GM12878 (cell line): ENCODE measurements around the gene KIF4B. TPM values are rescaled to one million over a fixed set of nuclear protein-coding genes. Genes with fewer than 3 reads are reported as not detected.

Experiments
- ATAC-seq: fragments of 200-7000 bp; cut with Tn5 transposase; 3 replicates; pipeline ENCODE4 v1.9.1; 2020; ENCODE audit warnings: mild to moderate bottlenecking, moderate library complexity
- BruUV-seq: library from RNA; stranded (reverse); fragments of 400-500 nt; replicated peaks from 2 replicates; lab custom pipeline; 2021; lab: Mats Ljungman, UMichigan
- CTCF ChIA-PET: fragments of 300-600 bp; sonication (Branson Sonifier 250); formaldehyde crosslinking; extraction: SDS; loops from one replicate; lab custom pipeline; 2021; ENCODE audit warnings: inconsistent platforms; lab: Yijun Ruan, JAX
- POLR2A ChIA-PET: fragments of 350-600 bp; formaldehyde crosslinking; extraction: SDS; loops from one replicate; lab custom pipeline; 2021; ENCODE audit warnings: inconsistent platforms; lab: Charles Lee
- RAD21 ChIA-PET: fragments of 300-600 bp; sonication (Branson Sonifier 250); formaldehyde crosslinking; loops from one replicate; lab custom pipeline; 2023; ENCODE audit warnings: antibody characterized with exemption; ENCODE audit not compliant: unreplicated experiment; lab: Charles Lee
- SMC1A ChIA-PET: fragments of 300-600 bp; sonication (Branson Sonifier 250); formaldehyde crosslinking; loops from one replicate; lab custom pipeline; 2023; ENCODE audit not compliant: unreplicated experiment, uncharacterized antibody; lab: Charles Lee
- DNase-seq: peaks from one replicate; pipeline ENCODE4 v3.0.0-alpha.2; 2011; ENCODE audit warnings: low read depth, low spot score
- FAIRE-seq: peaks from 3 replicates; lab custom pipeline; 2011; peaks lifted over from hg19 to GRCh38; lab: Jason Lieb, UNC
- H2AFZ ChIP-seq: 2 replicates; pipeline ENCODE4 v1.6.0; 2011; ENCODE audit warnings: low read depth, low read length, control low read depth; ENCODE audit not compliant: control insufficient read depth
- H3K27ac ChIP-seq: 2 replicates; pipeline ENCODE4 v1.5.1; 2011; ENCODE audit warnings: control low read depth; ENCODE audit not compliant: control insufficient read depth, insufficient read depth
- H3K27me3 ChIP-seq, 2 experiments: replicated peaks in 1 of 2; 2 replicates each; pipeline versions ENCODE4 v1.6.0 to v1.6.1; 2011; ENCODE audit warnings: low read length in 1 of 2; ENCODE audit not compliant: control insufficient read depth in 2 of 2, insufficient read depth in 2 of 2
- H3K36me3 ChIP-seq, 2 experiments: 2 replicates each; pipeline ENCODE4 v1.5.1; 2011; ENCODE audit warnings: low read length in 1 of 2; ENCODE audit not compliant: control insufficient read depth in 2 of 2, insufficient read depth in 2 of 2
- H3K4me1 ChIP-seq: 2 replicates; pipeline ENCODE4 v1.6.1; 2011; ENCODE audit warnings: mild to moderate bottlenecking, low read length, moderate library complexity, mixed read lengths; ENCODE audit not compliant: control insufficient read depth, insufficient read depth
- H3K4me2 ChIP-seq: 2 replicates; pipeline ENCODE4 v1.6.0; 2011; ENCODE audit warnings: control low read depth; ENCODE audit not compliant: control insufficient read depth, insufficient read depth
- H3K4me3 ChIP-seq: fragments of 200-600 bp; sonication (generic); 2 replicates; pipeline ENCODE4 v1.5.1; 2016
- H3K79me2 ChIP-seq: 2 replicates; pipeline ENCODE4 v1.6.0; 2011; ENCODE audit warnings: low read length; ENCODE audit not compliant: control insufficient read depth, insufficient read depth
- H3K9ac ChIP-seq: 2 replicates; pipeline ENCODE4 v1.8.0; 2011; ENCODE audit warnings: low read length, control low read depth, mixed read lengths; ENCODE audit not compliant: control insufficient read depth, insufficient read depth
- H3K9me3 ChIP-seq: replicated peaks from 3 replicates; pipeline ENCODE4 v1.5.1; 2011; ENCODE audit warnings: mild to moderate bottlenecking, low read length; ENCODE audit not compliant: control insufficient read depth, insufficient read depth
- H4K20me1 ChIP-seq: 2 replicates; pipeline ENCODE4 v1.6.0; 2011; ENCODE audit not compliant: control insufficient read depth, insufficient read depth
- FOXK2 ChIP-seq: fragments of 450-650 bp; IDR thresholded peaks from 2 replicates; pipeline ENCODE4 v1.6.1; 2017; ENCODE audit warnings: mild to moderate bottlenecking, moderate library complexity
- MYC ChIP-seq: IDR thresholded peaks from 2 replicates; pipeline ENCODE4 v1.6.1; 2011; ENCODE audit warnings: mild to moderate bottlenecking, low read length, moderate library complexity, inconsistent platforms; ENCODE audit not compliant: insufficient read depth, insufficient replicate concordance, insufficient read length, severe bottlenecking
- NFIC ChIP-seq: IDR thresholded peaks from 2 replicates; pipeline ENCODE4 v1.6.1; 2012; ENCODE audit warnings: low read depth, mild to moderate bottlenecking, inconsistent platforms, low read length, moderate library complexity
- NFXL1 ChIP-seq: fragments of 450-650 bp; IDR thresholded peaks from 2 replicates; pipeline ENCODE4 v1.6.1; 2017; ENCODE audit warnings: antibody characterized with exemption, mild to moderate bottlenecking, borderline replicate concordance
- NFYA ChIP-seq: IDR thresholded peaks from 2 replicates; pipeline ENCODE4 v1.6.1; 2011; ENCODE audit warnings: low read depth, mild to moderate bottlenecking, low read length, improper control_type of control experiment, borderline replicate concordance
- RELA ChIP-seq: fragments of 450-650 bp; IDR thresholded peaks from 2 replicates; pipeline ENCODE4 v1.8.0; 2014; ENCODE audit warnings: borderline replicate concordance; ENCODE audit not compliant: partially characterized antibody
- SREBF2 ChIP-seq: IDR thresholded peaks from 2 replicates; pipeline ENCODE4 v1.6.1; 2012; ENCODE audit warnings: mild to moderate bottlenecking, low read length
- TCF3 ChIP-seq: IDR thresholded peaks from 2 replicates; pipeline ENCODE4 v1.6.1; 2012; ENCODE audit warnings: low read depth, mild to moderate bottlenecking, low read length, borderline replicate concordance; ENCODE audit not compliant: insufficient read depth
- WGBS: methylation state at CpG from one replicate; pipeline ENCODE4 v1.1.6; 2016; ENCODE audit warnings: low lambda C conversion rate; ENCODE audit not compliant: insufficient replicate concordance, insufficient coverage; ENCODE audit errors: missing lambda C conversion rate; 5-methylcytosine and 5-hydroxymethylcytosine counted together
- in situ Hi-C: fragments of 300-500 bp; cut with MboI; formaldehyde crosslinking; loops from 9 replicates; pipeline ENCODE4 v1.14.3; 2018; ENCODE audit warnings: mixed read lengths
- intact Hi-C: fragments of 100-400 bp; cut with micrococcal nuclease; formaldehyde crosslinking; loops from one replicate; pipeline ENCODE4 v1.14.2; 2022; ENCODE audit not compliant: unreplicated experiment
- polyA plus RNA-seq, 11 experiments: library from polyadenylated mRNA; depleted of rRNA in 4 of 11; unstranded in 6 of 11; stranded (reverse) in 5 of 11; fragments of >200 nt; fragmentation: Nextera tagmentation in 4 of 11; fragmentation: Illumina TruSeq in 1 of 11; extraction: Ambion mirVana in 4 of 11; extraction: Trizol in 1 of 11; gene quantifications; 1 replicate in 1 of 11; 2 replicates in 10 of 11; pipeline versions ENCODE4 v1.2.1 to v1.2.3, GENCODE V29; 2011 to 2016; ENCODE audit warnings: inconsistent platforms in 2 of 11, missing spikeins in 2 of 11, low read depth in 1 of 11
- total RNA-seq, 4 experiments: library from RNA; depleted of rRNA in 3 of 4; stranded (reverse); fragments of >200 nt in 3 of 4; fragmentation: Illumina TruSeq in 1 of 4; extraction: Trizol in 1 of 4; gene quantifications; 2 replicates each; pipeline versions ENCODE4 v1.2.1 to v1.2.3, GENCODE V29; 2013 to 2021
- TF ChIP-seq, protein P1 (sequence below): IDR thresholded peaks from 2 replicates; pipeline ENCODE4 v1.6.1; 2012; ENCODE audit warnings: improper control_type of control experiment, low read depth, low read length; ENCODE audit not compliant: insufficient replicate concordance

Gene KIF4B
- total and polyA plus RNA-seq, 10 of the 15 experiments (the other 5 are each of a cell fraction or from before 2014, with no cell fraction given), result 0.02 to 0.20 (median 0.05) TPM; not detected in 4

- Histone ChIP-seq H3K9ac (no peak overlapping the region), H2AFZ (no peak overlapping the region), H3K4me1 (no peaks in the 10 kb centered on the region), H3K9me3 (no peaks in the 10 kb centered on the region; the same call in 2 of the 3 replicates), H3K27me3 (no peaks in the 10 kb centered on the region), H3K27ac (no peak overlapping the region), H3K36me3 (no peaks in the 10 kb centered on the region), H3K4me3 (no peak overlapping the region), H3K4me2 (no peak overlapping the region), H4K20me1 (no peaks in the 10 kb centered on the region), H3K79me2 (no peaks in the 10 kb centered on the region)
- WGBS, result 87% methylated on average over 3 of the region's 3 CpGs
- CTCF ChIA-PET, result no interaction called here
- intact Hi-C loops (no loop called here), in situ Hi-C loops (no loop called here)
- RAD21 ChIA-PET, result no interaction called here
- TF ChIP-seq, protein P1, sequence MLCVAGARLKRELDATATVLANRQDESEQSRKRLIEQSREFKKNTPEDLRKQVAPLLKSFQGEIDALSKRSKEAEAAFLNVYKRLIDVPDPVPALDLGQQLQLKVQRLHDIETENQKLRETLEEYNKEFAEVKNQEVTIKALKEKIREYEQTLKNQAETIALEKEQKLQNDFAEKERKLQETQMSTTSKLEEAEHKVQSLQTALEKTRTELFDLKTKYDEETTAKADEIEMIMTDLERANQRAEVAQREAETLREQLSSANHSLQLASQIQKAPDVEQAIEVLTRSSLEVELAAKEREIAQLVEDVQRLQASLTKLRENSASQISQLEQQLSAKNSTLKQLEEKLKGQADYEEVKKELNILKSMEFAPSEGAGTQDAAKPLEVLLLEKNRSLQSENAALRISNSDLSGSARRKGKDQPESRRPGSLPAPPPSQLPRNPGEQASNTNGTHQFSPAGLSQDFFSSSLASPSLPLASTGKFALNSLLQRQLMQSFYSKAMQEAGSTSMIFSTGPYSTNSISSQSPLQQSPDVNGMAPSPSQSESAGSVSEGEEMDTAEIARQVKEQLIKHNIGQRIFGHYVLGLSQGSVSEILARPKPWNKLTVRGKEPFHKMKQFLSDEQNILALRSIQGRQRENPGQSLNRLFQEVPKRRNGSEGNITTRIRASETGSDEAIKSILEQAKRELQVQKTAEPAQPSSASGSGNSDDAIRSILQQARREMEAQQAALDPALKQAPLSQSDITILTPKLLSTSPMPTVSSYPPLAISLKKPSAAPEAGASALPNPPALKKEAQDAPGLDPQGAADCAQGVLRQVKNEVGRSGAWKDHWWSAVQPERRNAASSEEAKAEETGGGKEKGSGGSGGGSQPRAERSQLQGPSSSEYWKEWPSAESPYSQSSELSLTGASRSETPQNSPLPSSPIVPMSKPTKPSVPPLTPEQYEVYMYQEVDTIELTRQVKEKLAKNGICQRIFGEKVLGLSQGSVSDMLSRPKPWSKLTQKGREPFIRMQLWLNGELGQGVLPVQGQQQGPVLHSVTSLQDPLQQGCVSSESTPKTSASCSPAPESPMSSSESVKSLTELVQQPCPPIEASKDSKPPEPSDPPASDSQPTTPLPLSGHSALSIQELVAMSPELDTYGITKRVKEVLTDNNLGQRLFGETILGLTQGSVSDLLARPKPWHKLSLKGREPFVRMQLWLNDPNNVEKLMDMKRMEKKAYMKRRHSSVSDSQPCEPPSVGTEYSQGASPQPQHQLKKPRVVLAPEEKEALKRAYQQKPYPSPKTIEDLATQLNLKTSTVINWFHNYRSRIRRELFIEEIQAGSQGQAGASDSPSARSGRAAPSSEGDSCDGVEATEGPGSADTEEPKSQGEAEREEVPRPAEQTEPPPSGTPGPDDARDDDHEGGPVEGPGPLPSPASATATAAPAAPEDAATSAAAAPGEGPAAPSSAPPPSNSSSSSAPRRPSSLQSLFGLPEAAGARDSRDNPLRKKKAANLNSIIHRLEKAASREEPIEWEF, result no peak
- BruUV-seq, result no TSS peak
- no peak for DNase-seq
- ATAC-seq, result no peak
- no peak for FAIRE-seq
- POLR2A ChIA-PET, result no interaction called here
- SMC1A ChIA-PET, result interaction anchor here (0.6 to 1.0 kb wide), 2 partner anchors 358 to 602 kb away, joined by 3 read pairs; no protein-coding TSS in a partner anchor
Measured at GRCh38 chr5:155008669-155009068, 4.9 kb upstream of the KIF4B start.

GRCh38 chr5:155010881-155011280 lies 2.7 kb upstream of the KIF4B start:
- BruUV-seq, result no TSS peak
- CTCF ChIA-PET, result no interaction called here

More at GRCh38 chr5:155010881-155011280, 2.7 kb upstream of the KIF4B start:
- H3K9me3 ChIP-seq, result no peaks in the 10 kb centered on the region
- no peak overlapping the region for H3K27ac ChIP-seq
- intact Hi-C loops, result no loop called here
- no peak overlapping the region for H3K4me3 ChIP-seq
- no peaks in the 10 kb centered on the region for H4K20me1 ChIP-seq
- no peak overlapping the region for H3K9ac ChIP-seq
- ChIA-PET POLR2A (no interaction called here), RAD21 (no interaction called here), SMC1A (no interaction called here)
- no peak for FAIRE-seq
- no peak for DNase-seq
- H3K4me2 ChIP-seq, result no peak overlapping the region
- H2AFZ ChIP-seq, result no peak overlapping the region
- 40% methylated on average over 3 of the region's 3 CpGs for WGBS
- in situ Hi-C loops, result no loop called here
- TF ChIP-seq SREBF2, result no peak
- no peak for TF ChIP-seq NFIC
- TF ChIP-seq FOXK2, result no peak
- TF ChIP-seq TCF3, result no peak
- TF ChIP-seq NFYA, result no peak
- no peak for TF ChIP-seq NFXL1
- no peak for TF ChIP-seq RELA
- no peak for TF ChIP-seq MYC
- H3K4me1 ChIP-seq, result no peaks in the 10 kb centered on the region
- ATAC-seq, result no peak
- no peaks in the 10 kb centered on the region for H3K27me3 ChIP-seq
- H3K36me3 ChIP-seq, result no peaks in the 10 kb centered on the region
- no peaks in the 10 kb centered on the region for H3K79me2 ChIP-seq
